Panc1 (cell line): ENCODE data around the gene PAK3. TPM values are rescaled to one million over a fixed set of nuclear protein-coding genes. Genes with fewer than 3 reads are reported as not detected.

Experiments used
- ATAC-seq: fragments of 200-7000 bp; cut with Tn5 transposase; 2 replicates; pipeline ENCODE4 v1.9.1; 2020; ENCODE audit warnings: mild to moderate bottlenecking, moderate library complexity
- BruUV-seq: library from RNA; stranded (reverse); fragments of 400-500 nt; replicated peaks from 2 replicates; lab custom pipeline; 2021; lab: Mats Ljungman, UMichigan
- CTCF ChIA-PET: fragments of 300-600 bp; sonication (Branson Sonifier 250); formaldehyde crosslinking; loops from one replicate; lab custom pipeline; 2022; ENCODE audit warnings: antibody characterized with exemption; lab: Charles Lee
- POLR2A ChIA-PET: fragments of 300-600 bp; sonication (Branson Sonifier 250); formaldehyde crosslinking; loops from one replicate; lab custom pipeline; 2022; ENCODE audit warnings: antibody characterized with exemption; lab: Charles Lee
- DNase-seq: peaks from one replicate; pipeline ENCODE4 v3.0.0-alpha.2; 2010; ENCODE audit warnings: low read depth, low spot score
- H3K27ac ChIP-seq: 2 replicates; pipeline ENCODE4 v1.5.1; 2011; ENCODE audit warnings: mild to moderate bottlenecking, low read length, inconsistent platforms
- H3K27me3 ChIP-seq: fragments of 200-500 bp; sonication (Bioruptor generic); 2 replicates; pipeline ENCODE4 v1.6.0; 2014; ENCODE audit warnings: low read length, inconsistent platforms; ENCODE audit not compliant: control insufficient read depth, insufficient read depth
- H3K36me3 ChIP-seq: fragments of 200-500 bp; sonication (Bioruptor generic); 2 replicates; pipeline ENCODE4 v1.5.1; 2014; ENCODE audit warnings: inconsistent platforms, mild to moderate bottlenecking, low read length, moderate library complexity; ENCODE audit not compliant: control insufficient read depth, insufficient read depth
- H3K4me1 ChIP-seq: 2 replicates; pipeline ENCODE4 v1.5.1; 2011; ENCODE audit warnings: inconsistent platforms, mild to moderate bottlenecking, low read length, moderate library complexity; ENCODE audit not compliant: control insufficient read depth, insufficient read depth
- H3K4me3 ChIP-seq, 2 experiments: 2 replicates each; pipeline ENCODE4 v1.5.1; 2011 to 2012; ENCODE audit warnings: low read depth in 2 of 2, low read length in 2 of 2, mild to moderate bottlenecking in 2 of 2, inconsistent platforms in 1 of 2, moderate library complexity in 1 of 2
- H3K9me3 ChIP-seq: fragments of 200-500 bp; sonication (Bioruptor generic); 2 replicates; pipeline ENCODE4 v1.5.1; 2014; ENCODE audit warnings: low read depth, mild to moderate bottlenecking, inconsistent platforms, low read length, moderate library complexity; ENCODE audit not compliant: control insufficient read depth, insufficient read depth
- POLR2AphosphoS5 ChIP-seq: IDR thresholded peaks from 2 replicates; pipeline ENCODE4 v1.6.1; 2012; ENCODE audit warnings: mild to moderate bottlenecking, low read depth, low read length, moderate library complexity
- SIN3A ChIP-seq: IDR thresholded peaks from 2 replicates; pipeline ENCODE4 v1.6.1; 2012; ENCODE audit warnings: low read depth, mild to moderate bottlenecking, low read length, moderate library complexity, borderline replicate concordance; ENCODE audit not compliant: insufficient read depth
- TCF7L2 ChIP-seq: IDR thresholded peaks from 2 replicates; pipeline ENCODE4 v1.6.1; 2011; ENCODE audit warnings: mild to moderate bottlenecking, low read depth, low read length, inconsistent platforms
- in situ Hi-C: cut with HindIII; loops from 2 replicates; pipeline ENCODE4 v1.10.0; 2016; ENCODE audit warnings: low sequenced_read_pairs, low pct_unique_long_range_greater_than_20kb
- intact Hi-C: fragments of 100-400 bp; cut with micrococcal nuclease; formaldehyde crosslinking; loops from one replicate; pipeline ENCODE4 v1.10.0; 2022; ENCODE audit not compliant: unreplicated experiment
- total RNA-seq: library from RNA; stranded (reverse); gene quantifications from one replicate; pipeline ENCODE4 v1.2.1, GENCODE V29; 2021; ENCODE audit not compliant: unreplicated experiment
- TF ChIP-seq, protein P1 (sequence below), 2 experiments: IDR thresholded peaks; 2 replicates each; pipeline ENCODE4 v1.6.1; 2011 to 2012; ENCODE audit warnings: low read depth in 2 of 2, control low read depth in 1 of 2, low read length in 1 of 2, mild to moderate bottlenecking in 1 of 2, moderate library complexity in 1 of 2; ENCODE audit not compliant: insufficient read depth in 1 of 2
- TF ChIP-seq, protein P2 (sequence below): fragments of 450-650 bp; IDR thresholded peaks from 2 replicates; pipeline ENCODE4 v1.5.1; 2017; ENCODE audit warnings: mild to moderate bottlenecking

PAK3 gene
- total RNA-seq, 1 experiment from 2014 or later = 0.15 TPM

DNA sequence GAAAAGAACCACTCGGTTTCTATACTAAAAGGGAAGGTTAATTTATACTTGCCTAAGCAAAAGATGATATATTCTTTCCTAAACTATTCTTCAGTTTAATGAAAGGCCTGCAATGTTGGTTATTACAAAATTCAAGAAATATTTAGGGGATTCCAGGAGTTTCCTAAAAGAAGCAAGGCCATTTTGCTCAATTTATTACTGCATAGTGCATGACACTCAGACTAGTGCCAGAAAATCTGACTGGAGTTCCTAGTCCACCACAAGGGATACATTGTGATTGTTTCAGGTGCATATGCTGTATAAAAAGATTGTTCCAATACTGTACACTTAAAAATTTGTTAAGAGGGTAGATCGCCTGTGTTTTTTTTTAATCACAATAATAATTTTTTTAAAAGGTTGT, 95.6 kb downstream of the PAK3 start:
- no TSS peak for BruUV-seq
- ChIA-PET CTCF (no interaction called here), POLR2A (no interaction called here)
- in situ Hi-C loops = no loop called here
- Histone ChIP-seq H3K27me3 (no peaks in the 10 kb centered on the region), H3K36me3 (no peaks in the 10 kb centered on the region), H3K27ac (no peak overlapping the region), H3K4me1 (no peaks in the 10 kb centered on the region), H3K4me3 (no peak overlapping the region), H3K9me3 (no peaks in the 10 kb centered on the region)
- TF ChIP-seq SIN3A (no peak), POLR2AphosphoS5 (no peak), TCF7L2 (no peak)
- TF ChIP-seq, protein P1, sequence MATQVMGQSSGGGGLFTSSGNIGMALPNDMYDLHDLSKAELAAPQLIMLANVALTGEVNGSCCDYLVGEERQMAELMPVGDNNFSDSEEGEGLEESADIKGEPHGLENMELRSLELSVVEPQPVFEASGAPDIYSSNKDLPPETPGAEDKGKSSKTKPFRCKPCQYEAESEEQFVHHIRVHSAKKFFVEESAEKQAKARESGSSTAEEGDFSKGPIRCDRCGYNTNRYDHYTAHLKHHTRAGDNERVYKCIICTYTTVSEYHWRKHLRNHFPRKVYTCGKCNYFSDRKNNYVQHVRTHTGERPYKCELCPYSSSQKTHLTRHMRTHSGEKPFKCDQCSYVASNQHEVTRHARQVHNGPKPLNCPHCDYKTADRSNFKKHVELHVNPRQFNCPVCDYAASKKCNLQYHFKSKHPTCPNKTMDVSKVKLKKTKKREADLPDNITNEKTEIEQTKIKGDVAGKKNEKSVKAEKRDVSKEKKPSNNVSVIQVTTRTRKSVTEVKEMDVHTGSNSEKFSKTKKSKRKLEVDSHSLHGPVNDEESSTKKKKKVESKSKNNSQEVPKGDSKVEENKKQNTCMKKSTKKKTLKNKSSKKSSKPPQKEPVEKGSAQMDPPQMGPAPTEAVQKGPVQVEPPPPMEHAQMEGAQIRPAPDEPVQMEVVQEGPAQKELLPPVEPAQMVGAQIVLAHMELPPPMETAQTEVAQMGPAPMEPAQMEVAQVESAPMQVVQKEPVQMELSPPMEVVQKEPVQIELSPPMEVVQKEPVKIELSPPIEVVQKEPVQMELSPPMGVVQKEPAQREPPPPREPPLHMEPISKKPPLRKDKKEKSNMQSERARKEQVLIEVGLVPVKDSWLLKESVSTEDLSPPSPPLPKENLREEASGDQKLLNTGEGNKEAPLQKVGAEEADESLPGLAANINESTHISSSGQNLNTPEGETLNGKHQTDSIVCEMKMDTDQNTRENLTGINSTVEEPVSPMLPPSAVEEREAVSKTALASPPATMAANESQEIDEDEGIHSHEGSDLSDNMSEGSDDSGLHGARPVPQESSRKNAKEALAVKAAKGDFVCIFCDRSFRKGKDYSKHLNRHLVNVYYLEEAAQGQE (IDR thresholded peaks at IDR 0.05; ENCODE audit: insufficient read depth in 1 of 2, low read depth in 2 of 2, low read length in 1 of 2) = no peak
- TF ChIP-seq, protein P2, sequence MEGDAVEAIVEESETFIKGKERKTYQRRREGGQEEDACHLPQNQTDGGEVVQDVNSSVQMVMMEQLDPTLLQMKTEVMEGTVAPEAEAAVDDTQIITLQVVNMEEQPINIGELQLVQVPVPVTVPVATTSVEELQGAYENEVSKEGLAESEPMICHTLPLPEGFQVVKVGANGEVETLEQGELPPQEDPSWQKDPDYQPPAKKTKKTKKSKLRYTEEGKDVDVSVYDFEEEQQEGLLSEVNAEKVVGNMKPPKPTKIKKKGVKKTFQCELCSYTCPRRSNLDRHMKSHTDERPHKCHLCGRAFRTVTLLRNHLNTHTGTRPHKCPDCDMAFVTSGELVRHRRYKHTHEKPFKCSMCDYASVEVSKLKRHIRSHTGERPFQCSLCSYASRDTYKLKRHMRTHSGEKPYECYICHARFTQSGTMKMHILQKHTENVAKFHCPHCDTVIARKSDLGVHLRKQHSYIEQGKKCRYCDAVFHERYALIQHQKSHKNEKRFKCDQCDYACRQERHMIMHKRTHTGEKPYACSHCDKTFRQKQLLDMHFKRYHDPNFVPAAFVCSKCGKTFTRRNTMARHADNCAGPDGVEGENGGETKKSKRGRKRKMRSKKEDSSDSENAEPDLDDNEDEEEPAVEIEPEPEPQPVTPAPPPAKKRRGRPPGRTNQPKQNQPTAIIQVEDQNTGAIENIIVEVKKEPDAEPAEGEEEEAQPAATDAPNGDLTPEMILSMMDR = no peak
- DNase-seq (no peak), ATAC-seq (no peak)
- intact Hi-C loops = no loop called here

DNA sequence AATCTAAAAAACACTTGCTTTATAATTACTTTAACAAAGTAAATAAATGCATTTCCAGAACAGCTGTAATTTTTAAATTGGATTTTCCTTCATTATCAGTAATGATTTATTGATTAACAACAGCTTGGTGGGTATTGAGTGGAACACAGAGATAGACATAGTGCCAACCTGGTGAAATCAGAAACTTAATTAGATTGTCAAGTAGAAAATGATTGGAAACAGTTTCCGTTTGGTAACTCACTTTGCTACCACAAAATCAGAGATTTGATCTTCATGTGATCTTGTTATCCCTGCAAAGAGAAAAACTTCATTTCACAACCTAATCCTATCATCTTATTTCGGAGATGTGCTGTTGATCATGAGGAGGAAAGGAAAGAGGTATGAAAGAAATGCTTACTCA, 103.5 kb downstream of the PAK3 start:
- no peaks in the 10 kb centered on the region for H3K36me3 ChIP-seq
- no peak for ATAC-seq
- intact Hi-C loops (no loop called here), in situ Hi-C loops (no loop called here)
- no peak overlapping the region for H3K27ac ChIP-seq
- TF ChIP-seq, protein P1 (IDR thresholded peaks at IDR 0.05; ENCODE audit: insufficient read depth in 1 of 2, low read depth in 2 of 2, low read length in 1 of 2) = no peak
- TF ChIP-seq, protein P2 = no peak
- no peak for TF ChIP-seq SIN3A
- TF ChIP-seq POLR2AphosphoS5 = no peak
- TF ChIP-seq TCF7L2 = no peak
- no TSS peak for BruUV-seq
- no peak for DNase-seq
- H3K9me3 ChIP-seq = no peaks in the 10 kb centered on the region
- no peaks in the 10 kb centered on the region for H3K4me1 ChIP-seq
- no peak overlapping the region for H3K4me3 ChIP-seq
- POLR2A ChIA-PET = no interaction called here
- no peaks in the 10 kb centered on the region for H3K27me3 ChIP-seq
- CTCF ChIA-PET = no interaction called here
